Myocyte (in vitro differentiated cells): Measurements from ENCODE around the gene SRP19. TPM values are rescaled to one million over a fixed set of nuclear protein-coding genes. Genes with fewer than 3 reads are reported as not detected.
A peak's percentile ranks its signal among the peaks of the same experiment; 100 is the strongest.
"Not testable (repeated sequence)": the region's sequence is repeated elsewhere in the genome, so short reads cannot be mapped to it uniquely, and the experiment has no call there.

Experiments used
- DNase-seq: peaks from one replicate; pipeline ENCODE4 v3.0.0-alpha.2; 2012; ENCODE audit warnings: low read depth
- polyA plus RNA-seq: library from polyadenylated mRNA; unstranded; fragments of >200 nt; gene quantifications from one replicate; pipeline ENCODE4 v1.2.1, GENCODE V29; 2012; ENCODE audit warnings: missing spikeins
- total RNA-seq: library from RNA; depleted of rRNA; stranded (reverse); fragments of >200 nt; gene quantifications from 2 replicates; pipeline ENCODE4 v1.2.3, GENCODE V29; 2014

SRP19 gene
- 78.4 and 95.2 TPM in 2 replicates for total RNA-seq
- polyA plus RNA-seq: 99.9 TPM

DNA sequence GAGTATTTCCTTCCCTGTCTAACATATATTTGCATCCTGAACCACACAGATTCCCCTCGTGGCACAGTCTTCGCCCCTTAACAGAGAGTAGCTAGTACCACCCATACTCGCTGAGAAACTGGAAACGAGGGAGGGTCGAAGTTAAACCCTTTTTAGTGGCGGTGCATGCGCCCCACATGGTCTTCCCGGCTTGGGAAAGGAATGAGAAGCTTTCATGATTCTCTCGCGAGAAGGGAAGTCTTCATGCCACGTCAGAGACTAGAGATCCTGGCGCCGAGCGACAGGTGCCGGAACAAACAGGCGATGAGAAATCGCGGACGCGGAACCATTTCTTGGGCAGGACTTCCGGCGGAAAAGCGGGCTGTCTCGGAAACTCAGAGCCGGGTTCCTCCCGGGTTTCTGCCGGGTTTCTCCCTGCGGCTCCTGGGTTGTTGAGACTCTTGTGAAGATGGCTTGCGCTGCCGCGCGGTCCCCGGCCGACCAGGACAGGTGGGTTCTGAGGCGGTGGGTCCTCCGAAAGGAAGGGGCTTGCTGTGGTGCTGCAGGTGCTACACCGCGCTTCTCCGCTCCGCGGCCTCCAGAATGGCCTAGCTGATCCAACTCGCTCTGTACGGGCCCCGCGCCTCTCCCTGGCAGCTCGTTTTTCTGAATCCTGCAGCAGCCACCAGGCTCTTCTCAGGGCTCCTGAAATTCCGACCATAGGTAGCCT, at the start of gene SRP19:
TSS of gene SRP19 (plus strand) at position 359 of the 709 bp plus-strand sequence. CDS start at position 449, 90 bp downstream.
- peak; percentile 99 for DNase-seq

DNA sequence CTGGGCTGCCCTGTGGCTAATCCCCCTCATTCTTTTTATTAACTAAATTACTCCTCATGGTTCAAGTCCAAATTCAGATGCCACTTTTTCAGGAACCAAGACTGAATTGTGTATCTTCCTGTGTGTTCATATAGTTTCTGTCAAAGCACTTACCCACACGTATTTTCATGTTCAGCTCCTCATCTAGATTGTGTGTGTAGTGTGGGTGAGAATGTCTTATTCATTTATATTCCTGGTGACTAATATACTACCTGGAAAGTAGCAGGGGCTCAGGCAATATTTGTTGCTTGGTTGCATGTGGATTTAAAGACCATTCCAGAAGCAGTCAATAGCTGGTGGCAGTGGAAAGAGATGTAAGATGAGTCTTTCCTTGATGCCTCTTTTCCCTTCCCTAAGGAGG, 48.5 kb upstream of the SRP19 start:
- DNase-seq: no peak

DNA sequence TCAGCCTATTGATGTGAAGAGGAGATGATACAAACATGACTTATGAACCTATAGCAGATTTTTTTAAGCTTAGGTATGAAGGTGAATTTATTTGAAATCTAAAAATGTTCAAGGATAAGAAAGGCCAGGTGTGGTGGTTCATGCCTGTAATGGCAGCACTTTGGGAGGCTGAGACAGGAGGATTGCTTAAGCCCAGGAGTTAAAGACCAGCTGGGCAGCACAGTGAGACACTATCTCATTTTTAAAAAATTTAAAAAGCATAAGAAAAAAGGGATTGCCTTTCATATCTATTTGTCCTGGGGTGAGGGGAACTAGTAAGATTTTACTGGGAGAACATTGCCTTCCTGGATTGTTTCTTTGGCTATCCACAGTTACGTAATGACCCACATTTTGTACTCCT, 40.8 kb upstream of the SRP19 start:
- no peak for DNase-seq

GRCh38 chr5:112822456-112822855, 38.6 kb upstream of the SRP19 start:
- no peak for DNase-seq

- no peak for DNase-seq
These were observed 37.9 kb upstream of the SRP19 start for GRCh38 chr5:112823181-112823580.

- DNase-seq: no peak
These were observed 37.4 kb upstream of the SRP19 start for GRCh38 chr5:112823656-112824055.

DNA sequence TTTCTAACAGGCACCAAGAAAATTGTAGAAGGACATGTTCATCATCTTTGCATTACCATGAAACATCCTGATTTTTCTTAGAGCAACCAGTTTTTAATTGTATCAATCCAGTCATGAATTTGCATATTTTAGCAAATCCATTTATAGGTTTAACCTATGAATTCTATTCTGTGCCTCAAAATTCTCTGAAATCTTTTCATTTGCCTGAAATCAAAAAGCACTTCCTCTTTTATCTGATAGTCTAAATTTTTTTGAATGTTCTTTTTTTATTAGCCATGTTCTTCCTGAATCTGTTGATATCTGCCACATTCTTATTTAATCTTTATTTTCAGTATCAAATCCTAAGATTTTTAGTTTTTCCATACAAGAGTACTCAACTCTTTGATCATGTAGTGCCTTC, 36.9 kb upstream of the SRP19 start:
- DNase-seq: no peak

DNA sequence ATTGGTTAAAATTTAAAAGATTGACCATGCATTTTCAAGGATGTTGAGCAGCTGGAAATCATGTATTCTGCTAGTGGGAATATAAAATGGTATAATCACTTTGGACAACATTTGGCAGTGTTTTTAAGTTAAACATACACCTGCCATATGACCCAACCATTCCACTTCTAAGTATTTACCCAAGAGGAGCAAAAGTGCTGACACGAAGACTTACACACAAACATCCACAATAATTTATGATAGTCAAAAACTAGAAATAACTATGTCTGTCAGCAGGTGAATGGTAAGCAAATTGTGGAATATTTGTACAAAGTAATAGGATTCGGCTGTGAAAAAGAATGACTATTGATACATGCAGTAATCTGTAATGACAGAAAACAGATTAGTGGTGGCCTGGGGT, 30.7 kb upstream of the SRP19 start:
- DNase-seq: no peak

GRCh38 chr5:112833971-112834370, 27.1 kb upstream of the SRP19 start:
- no peak for DNase-seq

- DNase-seq: no peak
These were observed 16.6 kb upstream of the SRP19 start for GRCh38 chr5:112844489-112844888.

DNA sequence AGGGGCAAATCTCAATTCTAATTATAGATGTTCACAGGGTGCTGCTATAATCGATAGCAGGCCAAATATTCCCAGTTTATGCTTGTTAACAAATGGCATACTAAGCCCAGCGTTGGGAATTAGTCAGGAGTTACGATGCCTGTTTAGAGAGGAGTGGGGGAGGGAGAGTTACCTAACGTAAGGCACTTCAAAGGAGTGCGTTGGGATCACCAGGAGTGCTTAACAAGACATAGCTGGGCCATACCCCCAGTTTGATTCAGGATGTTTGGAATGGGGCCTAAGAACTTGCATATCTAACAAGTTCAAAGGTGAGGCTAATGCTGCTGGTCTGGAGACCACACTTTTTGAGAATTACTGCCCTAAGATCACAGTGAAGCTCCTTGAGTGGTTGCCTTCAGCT, 14.5 kb upstream of the SRP19 start:
- DNase-seq: no peak

DNA sequence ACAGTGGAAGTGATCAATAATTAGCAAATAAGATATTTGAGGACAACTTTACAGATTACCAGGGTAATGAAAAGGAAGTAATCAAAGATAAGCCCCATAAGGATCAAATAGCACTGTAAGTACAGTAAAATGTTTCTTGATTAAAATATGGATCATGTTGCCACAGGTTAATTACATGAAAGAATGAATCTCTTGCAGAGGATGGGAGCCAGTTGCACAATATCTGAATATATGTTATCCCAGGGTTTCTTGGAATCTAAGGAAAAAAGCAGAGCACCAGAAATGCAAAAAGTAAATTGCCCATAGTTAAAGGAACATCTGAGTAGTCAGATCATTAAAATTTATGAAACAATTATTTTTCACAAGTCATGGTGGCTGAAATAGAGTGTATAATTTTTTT, 13.8 kb upstream of the SRP19 start:
- no peak for DNase-seq

DNA sequence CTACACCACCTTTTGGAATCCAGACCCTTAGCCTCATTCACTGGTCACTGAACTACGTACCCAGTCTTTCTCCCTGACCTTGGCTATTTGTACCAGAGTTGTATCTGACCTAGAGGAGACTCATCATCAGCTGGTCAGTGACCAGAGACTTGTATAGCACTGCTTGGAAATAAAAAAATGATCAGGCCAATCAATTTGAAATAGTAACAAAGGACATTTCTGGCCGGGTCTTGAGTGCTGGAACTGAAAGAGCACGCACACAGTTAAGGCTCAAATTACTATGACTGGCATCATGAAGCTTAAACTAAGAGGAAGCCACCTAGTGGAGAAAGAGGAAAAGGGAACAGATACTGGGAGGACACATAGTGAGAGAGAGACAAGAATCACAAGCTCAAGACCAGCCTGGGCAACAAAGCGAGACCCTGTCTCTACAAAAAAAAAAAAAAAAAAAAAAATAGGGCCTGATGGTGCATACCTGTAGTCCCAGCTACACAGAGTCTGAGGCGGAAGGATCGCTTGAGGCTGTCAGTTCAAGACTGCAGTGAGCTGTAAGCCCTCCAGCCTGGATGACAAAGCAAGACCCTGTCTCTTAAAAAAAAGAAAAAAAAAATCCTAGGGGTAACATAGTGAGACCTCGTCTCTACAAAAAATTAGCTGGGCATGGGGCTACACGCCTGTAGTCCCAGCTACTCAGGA, 12.8 kb upstream of the SRP19 start:
- DNase-seq: peak; percentile 80

DNA sequence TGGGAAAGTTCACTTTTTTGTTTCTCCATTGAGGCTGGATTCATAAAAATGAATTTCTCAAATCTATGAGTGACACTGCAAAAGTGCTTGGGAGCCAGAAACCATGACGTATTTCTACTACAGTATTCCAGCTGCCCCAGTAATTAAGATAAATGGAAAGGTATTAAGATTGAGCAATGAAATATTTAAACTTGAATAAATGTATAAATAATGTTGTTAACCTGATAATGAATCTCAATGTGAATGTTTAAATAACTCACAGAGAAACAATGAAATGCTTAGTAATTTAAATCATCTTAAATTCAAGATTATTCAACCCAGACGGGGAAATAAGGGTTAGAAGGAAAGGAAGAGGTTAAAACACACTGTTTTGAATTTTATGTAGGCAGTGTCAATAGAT, 11.2 kb upstream of the SRP19 start:
- no peak for DNase-seq

- DNase-seq: no peak
These were observed 6.4 kb upstream of the SRP19 start for GRCh38 chr5:112854651-112855050.

- DNase-seq: no peak
These were observed 3.2 kb upstream of the SRP19 start for GRCh38 chr5:112857866-112858265.

DNA sequence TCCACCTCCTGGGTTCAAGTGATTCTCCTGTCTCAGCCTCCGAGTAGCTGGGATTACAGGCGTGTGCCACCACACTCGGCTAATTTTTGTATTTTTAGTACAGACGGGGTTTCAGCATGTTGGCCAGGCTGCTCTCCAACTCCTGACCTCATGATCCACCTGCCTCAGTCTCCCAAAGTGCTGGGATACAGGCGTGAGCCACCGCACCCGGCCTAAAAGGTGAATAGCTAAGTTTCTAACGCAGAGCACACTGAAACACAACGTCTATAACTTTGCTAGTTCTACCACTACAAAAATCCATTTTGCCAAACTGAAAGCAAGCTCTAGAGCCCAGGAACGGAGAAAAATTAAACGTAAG, 537 bp upstream of the SRP19 start:
- not testable (repeated sequence) for DNase-seq

DNA sequence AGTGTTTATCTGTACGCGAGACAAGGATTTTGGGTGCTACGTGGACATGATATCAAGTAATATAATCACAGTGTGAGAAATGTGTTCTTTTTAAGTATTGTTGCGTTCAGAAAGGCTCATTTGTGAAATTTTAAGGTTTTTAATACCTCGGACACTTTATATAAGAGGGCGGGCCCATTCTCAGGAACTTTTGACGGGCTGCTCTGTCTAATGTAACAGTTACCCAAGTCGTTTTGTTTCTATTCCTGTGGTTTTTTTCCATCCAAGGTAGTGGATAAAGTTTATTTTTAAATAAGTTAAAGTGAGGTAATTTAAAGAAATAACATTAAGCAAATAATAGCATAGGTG, 525 bp downstream of the SRP19 start:
- DNase-seq: no peak

DNA sequence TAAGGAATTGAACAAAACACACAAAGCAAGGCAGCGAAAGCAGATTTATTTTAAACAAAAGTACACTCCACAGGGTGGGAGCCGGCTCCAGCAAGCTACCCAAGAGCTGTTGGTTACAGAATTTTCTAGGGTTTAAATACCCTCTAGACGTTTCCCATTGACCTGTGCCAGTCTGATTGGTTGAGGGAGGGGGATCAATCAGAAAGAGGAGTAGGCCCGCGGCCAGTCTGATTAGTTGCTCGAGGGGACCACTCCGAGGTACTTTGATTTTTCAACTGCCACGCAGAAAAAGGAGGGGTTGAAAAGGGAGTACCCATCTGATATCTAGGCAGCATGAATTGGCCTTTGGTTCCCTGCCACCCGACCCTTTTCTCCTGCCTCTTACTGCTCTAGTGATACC, 998 bp downstream of the SRP19 start:
- no peak for DNase-seq

DNA sequence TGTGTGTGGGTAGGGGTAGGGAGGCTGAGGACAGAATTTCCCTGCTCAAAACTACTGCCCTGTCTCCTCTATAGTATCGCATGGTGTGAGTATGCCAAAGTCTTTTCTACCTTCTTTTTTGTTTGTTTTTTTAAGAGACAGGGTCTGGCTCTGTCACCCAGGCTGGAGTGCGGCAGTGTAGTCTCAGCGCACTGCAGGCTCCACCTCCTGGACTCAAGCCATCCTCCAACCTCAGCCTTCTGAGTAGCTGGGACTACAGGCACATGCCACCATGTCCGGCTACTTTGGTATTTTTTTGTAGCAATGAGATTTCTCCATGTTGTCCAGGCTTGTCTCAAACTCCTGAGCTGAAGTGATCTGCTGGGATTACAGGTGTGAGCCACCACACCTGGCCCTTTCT, 2.5 kb downstream of the SRP19 start:
- DNase-seq: no peak

DNA sequence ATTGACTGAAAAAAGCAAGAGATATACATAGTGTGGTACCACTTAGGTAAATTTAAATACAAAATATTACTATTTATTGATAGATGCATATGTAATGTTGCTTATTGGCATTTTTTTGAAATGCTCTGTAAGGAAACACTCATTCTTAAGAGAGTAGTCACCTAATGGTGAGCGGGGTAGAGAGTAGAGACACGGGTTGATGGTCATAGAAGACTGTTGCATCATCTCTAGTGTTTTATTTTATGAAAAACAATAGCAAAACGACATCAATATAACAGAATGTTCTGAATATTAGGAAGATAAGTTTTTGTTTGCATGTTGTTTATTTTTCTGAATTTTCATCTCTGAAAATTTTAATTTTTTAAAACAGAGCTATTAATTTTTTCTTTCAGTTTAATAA, 4.0 kb downstream of the SRP19 start:
- DNase-seq: no peak

- DNase-seq: no peak
These were observed 5.7 kb downstream of the SRP19 start for GRCh38 chr5:112866739-112867138.

- no peak for DNase-seq
These were observed 6.3 kb downstream of the SRP19 start for GRCh38 chr5:112867411-112867810.
